ENCODE measurements around the gene DVL1. TPM values are rescaled to one million over a fixed set of nuclear protein-coding genes. Genes with fewer than 3 reads are reported as not detected.

Gene DVL1
- total and polyA plus RNA-seq, 9 of the 15 experiments (the other 6 are each of a cell fraction or from before 2014, with no cell fraction given) = 0.62 to 135 (median 24.3) TPM

DNA sequence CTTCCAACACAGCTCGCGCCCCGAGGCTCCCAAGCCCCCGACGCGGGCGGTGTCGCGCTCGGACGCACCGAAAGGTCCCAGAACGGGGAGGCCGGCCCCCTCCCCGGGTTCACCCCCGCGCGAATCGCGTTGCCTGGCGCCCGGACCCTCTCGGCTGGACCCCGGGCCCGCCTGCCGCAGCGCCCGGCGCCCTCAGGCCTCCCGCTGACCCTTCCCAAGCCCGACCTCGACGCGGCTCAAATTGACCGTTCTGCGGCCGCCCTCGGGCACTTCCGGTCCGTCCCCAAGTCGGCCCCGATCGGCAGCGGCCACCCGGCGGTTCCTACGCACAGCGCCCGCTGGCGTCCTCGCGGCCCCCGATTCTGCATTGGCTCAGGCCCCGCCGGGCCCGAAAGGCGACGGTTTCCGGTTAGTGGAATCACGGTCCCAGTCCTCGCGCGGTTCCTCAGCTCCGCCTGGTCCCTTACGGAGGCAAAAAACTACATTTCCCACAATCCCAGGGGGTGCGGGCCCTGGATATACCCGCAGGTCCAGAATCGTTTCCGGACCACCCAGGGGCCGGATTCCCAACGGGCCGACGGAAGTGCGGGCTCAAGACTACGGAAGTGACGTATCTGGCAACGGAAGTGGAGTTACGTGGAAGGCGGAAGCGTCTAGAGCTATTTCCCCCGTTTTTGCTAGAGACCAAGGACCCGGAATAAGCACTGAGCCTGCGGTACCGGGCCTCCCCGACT is 25.9 kb upstream of the DVL1 start, which contains the start of gene AURKAIP1 (continued):
- TF ChIP-seq, protein P1, sequence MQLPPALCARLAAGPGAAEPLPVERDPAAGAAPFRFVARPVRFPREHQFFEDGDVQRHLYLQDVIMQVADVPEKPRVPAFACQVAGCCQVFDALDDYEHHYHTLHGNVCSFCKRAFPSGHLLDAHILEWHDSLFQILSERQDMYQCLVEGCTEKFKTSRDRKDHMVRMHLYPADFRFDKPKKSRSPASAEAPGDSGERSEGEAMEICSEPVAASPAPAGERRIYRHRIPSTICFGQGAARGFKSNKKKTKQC (CRISPR knock-in tag; IDR thresholded peaks at IDR 0.05) = peak; percentile 28
- TF ChIP-seq ZNF143 (CRISPR knock-in tag; IDR thresholded peaks at IDR 0.05) (peak; percentile 98), RAD21 (CRISPR knock-in tag; conservative IDR thresholded peaks at IDR 0.05 in 1 of 2, IDR thresholded peaks at IDR 0.05 in 1 of 2) (peak in 1 of 2 experiments; percentile 18; a peak in 1 of 4 replicates), MAX (CRISPR knock-in tag; IDR thresholded peaks at IDR 0.05) (peak; percentile 80), NR2C1 (IDR thresholded peaks at IDR 0.05) (peak; percentile 98), NR2C1 (tag; IDR thresholded peaks at IDR 0.05) (peak; percentile 99), DNMT1 (IDR thresholded peaks at IDR 0.05) (no peak), KLF16 (IDR thresholded peaks at IDR 0.05) (no peak), SMARCB1 (IDR thresholded peaks at IDR 0.05; ENCODE audit: insufficient read length, low read depth) (no peak), TAF7 (tag; IDR thresholded peaks at IDR 0.05) (no peak), TFAM (CRISPR knock-in tag; conservative IDR thresholded peaks at IDR 0.05) (no peak), MAFK (IDR thresholded peaks at IDR 0.05; ENCODE audit: low read length) (0 out of 2 replicates have a peak, but pooled peaks have one; percentile 20), BCL6 (CRISPR knock-in tag; IDR thresholded peaks at IDR 0.05) (no peak; the same call in none of the 2 replicates), ETS2 (tag; IDR thresholded peaks at IDR 0.05; ENCODE audit: borderline replicate concordance, poor library complexity, severe bottlenecking) (no peak), NR3C1 (CRISPR knock-in tag; IDR thresholded peaks at IDR 0.05) (no peak), ZFP36 (IDR thresholded peaks at IDR 0.05; ENCODE audit: low read depth, low read length, partially characterized antibody) (peak; percentile 31)
- TF ChIP-seq, protein P2, sequence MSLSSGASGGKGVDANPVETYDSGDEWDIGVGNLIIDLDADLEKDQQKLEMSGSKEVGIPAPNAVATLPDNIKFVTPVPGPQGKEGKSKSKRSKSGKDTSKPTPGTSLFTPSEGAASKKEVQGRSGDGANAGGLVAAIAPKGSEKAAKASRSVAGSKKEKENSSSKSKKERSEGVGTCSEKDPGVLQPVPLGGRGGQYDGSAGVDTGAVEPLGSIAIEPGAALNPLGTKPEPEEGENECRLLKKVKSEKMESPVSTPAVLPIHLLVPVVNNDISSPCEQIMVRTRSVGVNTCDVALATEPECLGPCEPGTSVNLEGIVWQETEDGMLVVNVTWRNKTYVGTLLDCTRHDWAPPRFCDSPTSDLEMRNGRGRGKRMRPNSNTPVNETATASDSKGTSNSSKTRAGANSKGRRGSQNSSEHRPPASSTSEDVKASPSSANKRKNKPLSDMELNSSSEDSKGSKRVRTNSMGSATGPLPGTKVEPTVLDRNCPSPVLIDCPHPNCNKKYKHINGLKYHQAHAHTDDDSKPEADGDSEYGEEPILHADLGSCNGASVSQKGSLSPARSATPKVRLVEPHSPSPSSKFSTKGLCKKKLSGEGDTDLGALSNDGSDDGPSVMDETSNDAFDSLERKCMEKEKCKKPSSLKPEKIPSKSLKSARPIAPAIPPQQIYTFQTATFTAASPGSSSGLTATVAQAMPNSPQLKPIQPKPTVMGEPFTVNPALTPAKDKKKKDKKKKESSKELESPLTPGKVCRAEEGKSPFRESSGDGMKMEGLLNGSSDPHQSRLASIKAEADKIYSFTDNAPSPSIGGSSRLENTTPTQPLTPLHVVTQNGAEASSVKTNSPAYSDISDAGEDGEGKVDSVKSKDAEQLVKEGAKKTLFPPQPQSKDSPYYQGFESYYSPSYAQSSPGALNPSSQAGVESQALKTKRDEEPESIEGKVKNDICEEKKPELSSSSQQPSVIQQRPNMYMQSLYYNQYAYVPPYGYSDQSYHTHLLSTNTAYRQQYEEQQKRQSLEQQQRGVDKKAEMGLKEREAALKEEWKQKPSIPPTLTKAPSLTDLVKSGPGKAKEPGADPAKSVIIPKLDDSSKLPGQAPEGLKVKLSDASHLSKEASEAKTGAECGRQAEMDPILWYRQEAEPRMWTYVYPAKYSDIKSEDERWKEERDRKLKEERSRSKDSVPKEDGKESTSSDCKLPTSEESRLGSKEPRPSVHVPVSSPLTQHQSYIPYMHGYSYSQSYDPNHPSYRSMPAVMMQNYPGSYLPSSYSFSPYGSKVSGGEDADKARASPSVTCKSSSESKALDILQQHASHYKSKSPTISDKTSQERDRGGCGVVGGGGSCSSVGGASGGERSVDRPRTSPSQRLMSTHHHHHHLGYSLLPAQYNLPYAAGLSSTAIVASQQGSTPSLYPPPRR (CRISPR knock-in tag; IDR thresholded peaks at IDR 0.05; ENCODE audit: borderline replicate concordance) = peak; percentile 90
- TF ChIP-seq, protein P3, sequence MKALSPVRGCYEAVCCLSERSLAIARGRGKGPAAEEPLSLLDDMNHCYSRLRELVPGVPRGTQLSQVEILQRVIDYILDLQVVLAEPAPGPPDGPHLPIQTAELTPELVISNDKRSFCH (CRISPR knock-in tag; IDR thresholded peaks at IDR 0.05) = no peak
- TF ChIP-seq, protein P3 (tag; IDR thresholded peaks at IDR 0.05) = peak; percentile 95
- TF ChIP-seq, protein P4, sequence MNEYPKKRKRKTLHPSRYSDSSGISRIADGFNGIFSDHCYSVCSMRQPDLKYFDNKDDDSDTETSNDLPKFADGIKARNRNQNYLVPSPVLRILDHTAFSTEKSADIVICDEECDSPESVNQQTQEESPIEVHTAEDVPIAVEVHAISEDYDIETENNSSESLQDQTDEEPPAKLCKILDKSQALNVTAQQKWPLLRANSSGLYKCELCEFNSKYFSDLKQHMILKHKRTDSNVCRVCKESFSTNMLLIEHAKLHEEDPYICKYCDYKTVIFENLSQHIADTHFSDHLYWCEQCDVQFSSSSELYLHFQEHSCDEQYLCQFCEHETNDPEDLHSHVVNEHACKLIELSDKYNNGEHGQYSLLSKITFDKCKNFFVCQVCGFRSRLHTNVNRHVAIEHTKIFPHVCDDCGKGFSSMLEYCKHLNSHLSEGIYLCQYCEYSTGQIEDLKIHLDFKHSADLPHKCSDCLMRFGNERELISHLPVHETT (CRISPR knock-in tag; conservative IDR thresholded peaks at IDR 0.05 in 1 of 2, IDR thresholded peaks at IDR 0.05 in 1 of 2) = peak in 1 of 2 experiments; percentile 99; a peak in 2 of 4 replicates
